Endothelial cell of umbilical vein (primary cell): ENCODE data around the gene DUSP22. TPM values are rescaled to one million over a fixed set of nuclear protein-coding genes. Genes with fewer than 3 reads are reported as not detected.

ENCODE experiments used
- BruUV-seq: library from RNA; stranded (reverse); fragments of 400-500 nt; replicated peaks from 2 replicates; lab custom pipeline; 2021; lab: Mats Ljungman, UMichigan
- CTCF ChIA-PET: fragments of 300-600, 350-600 bp; sonication (Branson Sonifier 250); formaldehyde crosslinking; loops from one replicate; lab custom pipeline; 2021; ENCODE audit warnings: antibody characterized with exemption, inconsistent platforms; lab: Charles Lee
- POLR2A ChIA-PET: fragments of 300-600, 350-600 bp; sonication (Branson Sonifier 250); formaldehyde crosslinking; loops from one replicate; lab custom pipeline; 2021; ENCODE audit warnings: antibody characterized with exemption, inconsistent platforms; lab: Charles Lee
- DNase-seq: peaks from one replicate; pipeline ENCODE4 v3.0.0-alpha.2; 2011; ENCODE audit warnings: low read depth, low spot score
- FAIRE-seq: peaks from 2 replicates; lab custom pipeline; 2011; peaks lifted over from hg19 to GRCh38; lab: Jason Lieb, UNC
- H2AFZ ChIP-seq: 2 replicates; pipeline ENCODE4 v1.6.0; 2012; ENCODE audit warnings: low read depth, low read length, control low read depth, inconsistent platforms
- H3K27ac ChIP-seq: 2 replicates; pipeline ENCODE4 v1.5.1; 2011; ENCODE audit warnings: low read depth, mild to moderate bottlenecking, control low read depth, low read length, moderate library complexity; ENCODE audit not compliant: insufficient read depth
- H3K27me3 ChIP-seq, 2 experiments: 2 replicates each; pipeline versions ENCODE4 v1.6.0 to v1.6.1; 2011; ENCODE audit warnings: low read length in 2 of 2, mixed read lengths in 1 of 2; ENCODE audit not compliant: control insufficient read depth in 2 of 2, insufficient read depth in 2 of 2
- H3K36me3 ChIP-seq, 2 experiments: 2 replicates in 1 of 2; 3 replicates in 1 of 2; pipeline ENCODE4 v1.5.1; 2011; ENCODE audit warnings: low read length in 2 of 2, mild to moderate bottlenecking in 1 of 2, moderate library complexity in 1 of 2; ENCODE audit not compliant: control insufficient read depth in 2 of 2, insufficient read depth in 2 of 2; ENCODE audit errors: extremely low read depth in 1 of 2
- H3K4me1 ChIP-seq: 3 replicates; pipeline ENCODE4 v1.5.1; 2011; ENCODE audit warnings: mild to moderate bottlenecking, low read length; ENCODE audit not compliant: control insufficient read depth, insufficient read depth; ENCODE audit errors: extremely low read depth
- H3K4me2 ChIP-seq: 2 replicates; pipeline ENCODE4 v1.6.1; 2011; ENCODE audit warnings: low read length, control low read depth, mixed read lengths; ENCODE audit not compliant: insufficient read depth
- H3K4me3 ChIP-seq, 3 experiments: fragments of 200-600 bp in 1 of 3; sonication (generic), shearing (Covaris generic) in 1 of 3; replicated peaks in 1 of 3; 2 replicates each; pipeline ENCODE4 v1.5.1; 2011 to 2016; ENCODE audit warnings: control low read depth in 3 of 3, low read length in 3 of 3, mild to moderate bottlenecking in 2 of 3, inconsistent platforms in 1 of 3, low read depth in 1 of 3, moderate library complexity in 1 of 3; ENCODE audit not compliant: insufficient read depth in 1 of 3
- H3K79me2 ChIP-seq: 2 replicates; pipeline ENCODE4 v1.6.0; 2012; ENCODE audit warnings: low read length, inconsistent platforms; ENCODE audit not compliant: control insufficient read depth, insufficient read depth
- H3K9ac ChIP-seq: replicated peaks from 2 replicates; pipeline ENCODE3; 2011; ENCODE audit warnings: low read length, control low read depth; ENCODE audit not compliant: insufficient read depth; ENCODE audit errors: extremely low read depth
- H3K9me1 ChIP-seq: replicated peaks from 3 replicates; pipeline ENCODE4 v1.6.0; 2011; ENCODE audit warnings: mild to moderate bottlenecking, low read length; ENCODE audit not compliant: control insufficient read depth, insufficient read depth; ENCODE audit errors: extremely low read depth
- H3K9me3 ChIP-seq: replicated peaks from 2 replicates; pipeline ENCODE4 v1.5.1; 2012; ENCODE audit warnings: low read length, inconsistent platforms; ENCODE audit not compliant: control insufficient read depth, insufficient read depth
- H4K20me1 ChIP-seq: replicated peaks from 2 replicates; pipeline ENCODE3; 2011; ENCODE audit warnings: mild to moderate bottlenecking, low read length; ENCODE audit not compliant: control insufficient read depth, insufficient read depth; ENCODE audit errors: extremely low read depth
- CTCF ChIP-seq, 2 donors: IDR thresholded peaks; 1 replicate in 1 of 2; 2 replicates in 1 of 2; pipeline ENCODE4 v1.5.1; 2011; ENCODE audit warnings: low read length in 2 of 2, mild to moderate bottlenecking in 2 of 2, moderate library complexity in 2 of 2, control low read depth in 1 of 2, inconsistent platforms in 1 of 2, low read depth in 1 of 2; ENCODE audit not compliant: insufficient read depth in 1 of 2; ENCODE audit errors: extremely low read depth in 1 of 2
- EZH2 ChIP-seq: IDR thresholded peaks from 2 replicates; pipeline ENCODE4 v1.6.1; 2012; ENCODE audit warnings: borderline replicate concordance, low read depth, mild to moderate bottlenecking, moderate library complexity, low read length, inconsistent platforms; ENCODE audit not compliant: severe bottlenecking
- FOS ChIP-seq: IDR thresholded peaks from 2 replicates; pipeline ENCODE4 v1.6.1; 2011; ENCODE audit warnings: mild to moderate bottlenecking, low read length, moderate library complexity, borderline replicate concordance; ENCODE audit not compliant: insufficient read depth
- GATA2 ChIP-seq: IDR thresholded peaks from 2 replicates; pipeline ENCODE4 v1.7.0; 2011; ENCODE audit warnings: low read depth, mild to moderate bottlenecking, moderate library complexity, mixed read lengths, low read length; ENCODE audit not compliant: insufficient read length, insufficient read depth
- JUN ChIP-seq: IDR thresholded peaks from 2 replicates; pipeline ENCODE4 v1.6.1; 2011; ENCODE audit warnings: borderline replicate concordance, low read depth; ENCODE audit not compliant: insufficient read length, insufficient read depth
- MAX ChIP-seq: IDR thresholded peaks from 2 replicates; pipeline ENCODE4 v1.6.1; 2011; ENCODE audit not compliant: insufficient read depth, insufficient read length
- MYC ChIP-seq: IDR thresholded peaks from one replicate; pipeline ENCODE4 v1.6.1; 2011; ENCODE audit warnings: mild to moderate bottlenecking, low read depth, low read length
- POLR2A ChIP-seq: IDR thresholded peaks from 2 replicates; pipeline ENCODE4 v1.6.1; 2012; ENCODE audit warnings: low read depth, mild to moderate bottlenecking, control low read depth, low read length
- POLR2AphosphoS5 ChIP-seq: IDR thresholded peaks from 2 replicates; pipeline ENCODE4 v1.6.1; 2012; ENCODE audit warnings: low read depth, mild to moderate bottlenecking, control low read depth, low read length, moderate library complexity; ENCODE audit not compliant: insufficient read depth
- dilution Hi-C: fragments of 300-500 bp; cut with MboI; formaldehyde crosslinking; loops from one replicate; pipeline ENCODE4 v1.15.0; 2019; ENCODE audit warnings: low sequenced_read_pairs; ENCODE audit not compliant: extremely low pct_ligation_motif_present
- intact Hi-C: fragments of 100-400 bp; cut with micrococcal nuclease; formaldehyde crosslinking; loops from one replicate; pipeline ENCODE4 v1.10.0; 2022
- polyA plus RNA-seq, 4 experiments: library from polyadenylated mRNA; depleted of rRNA in 3 of 4; stranded (reverse) in 3 of 4; unstranded in 1 of 4; fragments of >200 nt; gene quantifications; 2 replicates each; pipeline versions ENCODE4 v1.2.1 to v1.2.3, GENCODE V29; 2011 to 2012; ENCODE audit warnings: missing spikeins in 1 of 4
- total RNA-seq: library from RNA; stranded (reverse); gene quantifications from 2 replicates; pipeline ENCODE4 v1.2.3, GENCODE V29; 2021

DUSP22 gene
- total and polyA plus RNA-seq, 2 donors (not counting 3 experiments of a cell fraction or from before 2014, with no cell fraction given): 23.2 to 33.9 TPM

- no peak for FAIRE-seq
- Histone ChIP-seq H3K4me3 (no peak overlapping the region), H3K4me1 (no peaks in the 10 kb centered on the region), H3K36me3 (no peaks in the 10 kb centered on the region), H3K4me2 (no peak overlapping the region), H4K20me1 (no peaks in the 10 kb centered on the region), H3K27me3 (peaks cover 0 to 7% of the 10 kb centered on the region in 2 experiments), H2AFZ (no peak overlapping the region), H3K9me3 (no peaks in the 10 kb centered on the region), H3K9me1 (no peaks in the 10 kb centered on the region), H3K9ac (no peak overlapping the region), H3K79me2 (no peaks in the 10 kb centered on the region), H3K27ac (no peak overlapping the region)
- ChIA-PET CTCF (no interaction called here), POLR2A (no interaction called here)
- no peak for DNase-seq
- dilution Hi-C loops (no loop called here), intact Hi-C loops (loop anchor here (5.0 kb wide), 1 partner anchor 186 kb away; no protein-coding TSS in a partner anchor)
- BruUV-seq: no TSS peak
- TF ChIP-seq MYC: no peak
- TF ChIP-seq EZH2: no peak
- no peak for TF ChIP-seq MAX
- no peak for TF ChIP-seq JUN
- TF ChIP-seq POLR2AphosphoS5: no peak
- no peak for TF ChIP-seq FOS
- no peak for TF ChIP-seq GATA2
- TF ChIP-seq POLR2A: no peak
- no peak for TF ChIP-seq CTCF (IDR thresholded peaks at IDR 0.05; ENCODE audit: extremely low read depth in 1 of 2, insufficient read depth in 1 of 2, low read depth in 1 of 2, low read length in 2 of 2)
Measured at GRCh38 chr6:373031-373430, 80.7 kb downstream of the DUSP22 start.
